Spleen (tissue), 11 donors: Measurements from ENCODE around the gene IGFBP7. TPM values are rescaled to one million over a fixed set of nuclear protein-coding genes. Genes with fewer than 3 reads are reported as not detected.

ENCODE experiments used
- DNase-seq: peaks from one replicate; pipeline ENCODE4 v3.0.0-alpha.2; 2020
- H3K27ac ChIP-seq, 8 donors: fragments of 200-600 bp; sonication (generic) in 7 of 8; 1 replicate in 4 of 8; 2 replicates in 4 of 8; pipeline versions ENCODE4 v1.5.0 to v1.8.0; 2016 to 2021; ENCODE audit warnings: inconsistent platforms in 4 of 8, mild to moderate bottlenecking in 4 of 8, moderate library complexity in 1 of 8
- H3K27me3 ChIP-seq, 7 donors: fragments of 200-600 bp; sonication (generic) in 6 of 7; replicated peaks in 1 of 7; 1 replicate in 4 of 7; 2 replicates in 3 of 7; pipeline versions ENCODE4 v1.5.0 to v1.8.0; 2016 to 2021; ENCODE audit warnings: inconsistent platforms in 3 of 7, mild to moderate bottlenecking in 1 of 7
- H3K36me3 ChIP-seq, 6 donors: fragments of 200-600 bp; sonication (generic) in 5 of 6; 1 replicate in 4 of 6; 2 replicates in 2 of 6; pipeline versions ENCODE4 v1.5.0 to v1.8.0; 2016 to 2021; ENCODE audit warnings: inconsistent platforms in 2 of 6
- H3K4me1 ChIP-seq, 6 donors: fragments of 200-600 bp; sonication (generic) in 5 of 6; 1 replicate in 3 of 6; 2 replicates in 3 of 6; pipeline versions ENCODE4 v1.5.0 to v1.8.0; 2016 to 2021; ENCODE audit warnings: inconsistent platforms in 3 of 6
- H3K4me3 ChIP-seq, 8 donors: fragments of 200-600 bp; sonication (generic) in 7 of 8; 1 replicate in 4 of 8; 2 replicates in 4 of 8; pipeline versions ENCODE4 v1.5.0 to v1.8.0; 2016 to 2021; ENCODE audit warnings: inconsistent platforms in 4 of 8, mild to moderate bottlenecking in 4 of 8, moderate library complexity in 2 of 8
- H3K9me3 ChIP-seq, 8 donors: fragments of 200-600 bp; sonication (generic) in 7 of 8; 1 replicate in 4 of 8; 2 replicates in 4 of 8; pipeline versions ENCODE4 v1.5.0 to v1.8.0; 2016 to 2021; ENCODE audit warnings: inconsistent platforms in 4 of 8
- CTCF ChIP-seq, 11 experiments: fragments of 200-600 bp in 7 of 11; fragments of 450-650 bp in 4 of 11; sonication (generic) in 4 of 11; IDR thresholded peaks in 8 of 11; conservative IDR thresholded peaks in 3 of 11; 1 replicate in 7 of 11; 2 replicates in 4 of 11; pipeline versions ENCODE4 v1.4.0 to v1.8.0; 2016 to 2021; ENCODE audit warnings: antibody characterized with exemption in 11 of 11, inconsistent platforms in 4 of 11, mild to moderate bottlenecking in 1 of 11
- POLR2A ChIP-seq, 3 donors: fragments of 450-650 bp; IDR thresholded peaks; one replicate each; pipeline ENCODE4 v1.5.1; 2017; ENCODE audit warnings: antibody characterized with exemption in 3 of 3, mild to moderate bottlenecking in 1 of 3
- POLR2AphosphoS5 ChIP-seq, 3 donors: sonication (generic); formaldehyde crosslinking; IDR thresholded peaks; one replicate each; pipeline ENCODE4 v1.5.1; 2017; ENCODE audit warnings: antibody characterized with exemption in 3 of 3
- WGBS, 5 donors: extraction: QIAGEN DNeasy Blood & Tissue Kit in 3 of 5; methylation state at CpG; one replicate each; pipeline versions ENCODE4 v1.1.5 to v1.1.7; 2013 to 2018; 5-methylcytosine and 5-hydroxymethylcytosine counted together
- intact Hi-C: fragments of 100-400 bp; cut with DNase I; formaldehyde crosslinking; loops from one replicate; pipeline ENCODE4 v1.15.0; 2023; ENCODE audit warnings: low total_unique reads
- polyA plus RNA-seq, 3 donors: library from polyadenylated mRNA; stranded (reverse); fragments of 200-250 nt; gene quantifications; one replicate each; pipeline ENCODE4 v1.2.1, GENCODE V29; 2013
- total RNA-seq, 7 donors: library from RNA; depleted of rRNA in 3 of 7; stranded (reverse); fragments of >200 nt in 3 of 7; fragmentation: NEBNext Ultra II Directional in 4 of 7; extraction: Animal tissue kit (Norgen Biotek cat#: 25700) in 4 of 7; gene quantifications; one replicate each; pipeline versions ENCODE4 v1.1.0 to v1.2.1, GENCODE V29; 2016 to 2021
- donor health status: healthy with polysubstance abuse.
- donor health status: DM: no; HTN: no; CAD: no; lungs with moderate emphysema.
- donor health status: DM: no; HTN: no; CAD: no.
- donor health status: Bipolar disorder and iron deficiency.
- donor health status: healthy.
- donor health status: DM: no; HTN: no; CAD: no.
- donor health status: DM: yes; HTN: yes; CAD: no.

Gene IGFBP7
- total and polyA plus RNA-seq, 10 donors: 127 to 947 (median 578) TPM

DNA sequence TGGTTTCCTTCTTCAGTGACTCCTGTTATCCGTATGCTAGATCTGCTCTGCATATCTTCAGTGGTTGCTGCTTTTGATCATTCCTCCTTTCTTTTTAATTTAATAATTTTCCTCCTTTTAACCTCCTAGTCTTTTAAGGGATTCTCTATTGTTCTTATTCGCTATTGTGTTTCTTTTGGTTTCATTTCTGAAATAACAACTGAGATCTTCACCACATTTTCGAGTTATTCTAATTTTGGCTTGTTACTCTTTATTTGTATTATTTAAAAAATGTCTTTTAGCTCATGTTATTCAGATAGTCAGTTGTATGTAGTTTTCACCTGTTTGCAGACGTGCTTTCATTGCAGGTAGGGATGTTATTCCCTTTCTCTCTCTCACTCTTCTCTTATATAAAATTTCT is 24.9 kb downstream of the IGFBP7 start:
- TF ChIP-seq POLR2A (IDR thresholded peaks at IDR 0.05) (no peak), POLR2AphosphoS5 (IDR thresholded peaks at IDR 0.05) (no peak), CTCF (IDR thresholded peaks at IDR 0.05 in 8 of 11, conservative IDR thresholded peaks at IDR 0.05 in 3 of 11) (no peak)
- Histone ChIP-seq H3K27ac (no peak overlapping the region), H3K27me3 (no peaks in the 10 kb centered on the region), H3K4me3 (no peak overlapping the region), H3K9me3 (no peaks in the 10 kb centered on the region), H3K4me1 (peaks cover 3 to 52% (median 26%) of the 10 kb centered on the region in 6 donors), H3K36me3 (no peaks in the 10 kb centered on the region)
- WGBS, 5 donors: 75 to 86% (median 75%) methylated on average over 4 of the region's 4 CpGs
- no peak for DNase-seq
- intact Hi-C loops: no loop called here

DNA sequence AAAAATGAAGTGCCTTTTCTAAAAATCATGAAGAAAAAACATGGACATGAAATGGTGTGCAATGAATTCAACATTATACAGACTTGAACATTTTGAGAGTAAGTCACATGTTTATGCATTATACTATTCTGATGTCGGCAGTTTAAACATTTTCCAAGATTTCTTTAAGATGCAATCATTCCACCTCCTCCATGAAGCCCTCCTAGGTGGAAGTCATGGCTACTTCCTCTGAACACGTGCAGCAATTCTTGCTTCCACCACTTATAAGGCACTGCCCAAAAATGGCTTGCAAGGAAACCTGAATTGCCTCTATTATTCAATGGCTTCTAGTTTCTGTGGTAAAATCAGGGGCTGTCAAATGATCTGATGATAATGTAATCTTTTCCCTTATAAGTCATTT is 25.8 kb downstream of the IGFBP7 start:
- no peak for DNase-seq
- H3K36me3 ChIP-seq: no peaks in the 10 kb centered on the region
- WGBS, 5 donors: 56 to 77% (median 64%) methylated on average over 2 of the region's 2 CpGs
- intact Hi-C loops: no loop called here
- TF ChIP-seq CTCF (IDR thresholded peaks at IDR 0.05 in 8 of 11, conservative IDR thresholded peaks at IDR 0.05 in 3 of 11) (no peak), POLR2AphosphoS5 (IDR thresholded peaks at IDR 0.05) (no peak), POLR2A (IDR thresholded peaks at IDR 0.05) (no peak)
- H3K27ac ChIP-seq: peak overlapping the region in 4 of 8 donors; percentile 77 to 84 (median 80)
- H3K9me3 ChIP-seq: no peaks in the 10 kb centered on the region
- peaks cover 5 to 52% (median 27%) of the 10 kb centered on the region in 6 donors for H3K4me1 ChIP-seq
- H3K4me3 ChIP-seq: no peak overlapping the region
- H3K27me3 ChIP-seq: no peaks in the 10 kb centered on the region

DNA sequence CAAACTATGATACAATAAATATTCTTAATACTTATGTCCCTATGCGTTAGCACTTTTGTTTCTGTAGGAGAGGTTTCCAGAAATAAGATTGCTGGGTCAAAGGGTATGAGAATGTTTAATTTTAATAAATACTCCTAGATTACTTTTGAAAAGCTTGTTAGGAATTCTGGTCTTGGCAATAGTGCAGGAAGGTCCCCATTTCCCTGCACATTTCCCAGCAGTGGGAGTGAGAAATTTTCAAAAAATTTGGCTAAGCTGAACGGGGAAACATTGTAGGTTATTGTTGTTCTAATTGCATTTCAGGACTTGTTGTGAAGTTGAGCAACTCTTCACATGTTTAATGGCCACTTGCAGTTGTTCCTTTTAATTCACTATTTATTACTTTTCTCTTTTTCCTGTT is 27.1 kb downstream of the IGFBP7 start:
- TF ChIP-seq POLR2AphosphoS5 (IDR thresholded peaks at IDR 0.05) (no peak), CTCF (IDR thresholded peaks at IDR 0.05 in 8 of 11, conservative IDR thresholded peaks at IDR 0.05 in 3 of 11) (no peak), POLR2A (IDR thresholded peaks at IDR 0.05) (no peak)
- Histone ChIP-seq H3K9me3 (no peaks in the 10 kb centered on the region), H3K4me3 (no peak overlapping the region), H3K27ac (peak overlapping the region in 7 of 8 donors; percentile 72 to 84 (median 80)), H3K4me1 (peaks cover 5 to 64% (median 31%) of the 10 kb centered on the region in 6 donors), H3K36me3 (no peaks in the 10 kb centered on the region), H3K27me3 (no peaks in the 10 kb centered on the region)
- DNase-seq: no peak
- WGBS, 5 donors: 23 to 39% (median 29%) methylated on average over 2 of the region's 2 CpGs
- intact Hi-C loops: no loop called here

DNA sequence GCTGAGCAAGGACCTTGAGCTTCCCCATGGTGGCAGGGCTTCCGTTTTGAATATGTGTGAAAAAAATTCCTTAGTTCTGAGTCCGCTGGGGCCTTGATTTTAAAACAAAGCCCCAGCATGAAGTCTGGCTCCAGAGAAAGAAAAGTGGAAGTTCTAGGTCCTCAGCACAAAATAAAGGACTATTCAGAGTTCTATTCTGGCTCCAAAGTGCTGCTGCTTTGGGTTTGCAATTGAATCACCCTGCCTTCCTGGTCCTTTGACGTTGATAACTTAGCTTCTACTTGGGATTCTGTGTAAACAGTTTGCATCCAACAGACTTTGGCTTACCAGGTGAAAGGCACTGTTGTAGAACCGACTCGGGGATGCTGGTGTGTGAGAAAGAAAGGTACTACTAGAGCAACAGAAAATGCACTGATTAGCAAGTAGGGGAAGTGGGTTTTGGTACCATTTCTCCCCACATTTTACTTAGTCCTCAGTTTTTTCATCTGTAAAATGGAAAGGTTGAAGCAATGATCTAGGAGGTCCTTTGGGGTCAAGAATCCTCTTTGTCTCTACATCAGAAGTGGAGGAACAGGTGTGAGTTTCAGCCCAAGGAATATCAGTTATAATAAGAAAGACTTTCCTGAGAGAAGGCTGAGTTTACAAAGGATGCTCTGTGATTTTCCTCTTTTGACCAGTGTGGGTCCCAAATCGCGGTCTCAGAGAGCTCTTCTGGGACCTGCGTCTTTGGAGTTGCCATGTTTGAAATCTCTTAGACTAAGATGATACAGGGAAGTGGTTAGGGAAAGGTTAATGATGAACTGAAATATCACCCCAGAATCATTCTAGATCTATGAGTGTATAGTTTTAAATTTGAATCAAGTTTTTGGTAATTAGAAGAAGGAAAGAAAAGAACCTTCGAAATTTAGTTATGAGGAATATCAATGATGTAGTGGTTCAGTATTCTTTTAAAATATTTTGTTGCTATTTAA is 28.2 kb downstream of the IGFBP7 start:
- no peaks in the 10 kb centered on the region for H3K27me3 ChIP-seq
- H3K9me3 ChIP-seq: no peaks in the 10 kb centered on the region
- peaks cover 5 to 70% (median 33%) of the 10 kb centered on the region in 6 donors for H3K4me1 ChIP-seq
- intact Hi-C loops: no loop called here
- no peak for DNase-seq
- 66 to 82% (median 72%) methylated on average over 9 of the region's 9 CpGs for WGBS, 5 donors
- H3K36me3 ChIP-seq: no peaks in the 10 kb centered on the region
- TF ChIP-seq CTCF (IDR thresholded peaks at IDR 0.05 in 8 of 11, conservative IDR thresholded peaks at IDR 0.05 in 3 of 11) (no peak), POLR2A (IDR thresholded peaks at IDR 0.05) (no peak), POLR2AphosphoS5 (IDR thresholded peaks at IDR 0.05) (no peak)
- peak overlapping the region; percentile 11 to 84 (median 78) for H3K27ac ChIP-seq
- no peak overlapping the region for H3K4me3 ChIP-seq
